Calu3 (cell line): ENCODE results near the gene NEMP2. TPM values are rescaled to one million over a fixed set of nuclear protein-coding genes. Genes with fewer than 3 reads are reported as not detected.

Experiments
- BruUV-seq: library from RNA; stranded (reverse); fragments of 400-500 nt; replicated peaks from 2 replicates; lab custom pipeline; 2021; lab: Mats Ljungman, UMichigan
- CTCF ChIA-PET: fragments of 300-600 bp; sonication (Branson Sonifier 250); formaldehyde crosslinking; loops from one replicate; lab custom pipeline; 2022; ENCODE audit warnings: antibody characterized with exemption; lab: Charles Lee
- DNase-seq: peaks from one replicate; pipeline ENCODE4 v3.0.0; 2022
- H3K27ac Mint-ChIP-seq: one replicate; pipeline ENCODE4 v1.8.0; 2022; ENCODE audit warnings: mixed read lengths; ENCODE audit not compliant: unreplicated experiment
- H3K27me3 Mint-ChIP-seq: one replicate; pipeline ENCODE4 v1.8.0; 2022; ENCODE audit warnings: mixed read lengths; ENCODE audit not compliant: unreplicated experiment
- H3K36me3 Mint-ChIP-seq: one replicate; pipeline ENCODE4 v1.8.0; 2022; ENCODE audit warnings: mild to moderate bottlenecking, moderate library complexity, mixed read lengths; ENCODE audit not compliant: insufficient read depth, unreplicated experiment
- H3K4me1 Mint-ChIP-seq: one replicate; pipeline ENCODE4 v1.8.0; 2022; ENCODE audit warnings: mild to moderate bottlenecking, low read depth, mixed read lengths; ENCODE audit not compliant: unreplicated experiment
- H3K4me3 Mint-ChIP-seq: one replicate; pipeline ENCODE4 v1.8.0; 2022; ENCODE audit warnings: mild to moderate bottlenecking, low read depth, moderate library complexity, mixed read lengths; ENCODE audit not compliant: unreplicated experiment
- H3K9me3 Mint-ChIP-seq: one replicate; pipeline ENCODE4 v1.8.0; 2022; ENCODE audit warnings: low read depth, mixed read lengths; ENCODE audit not compliant: unreplicated experiment
- intact Hi-C: fragments of 100-400 bp; cut with micrococcal nuclease; formaldehyde crosslinking; loops from one replicate; pipeline ENCODE4 v1.10.0; 2022; ENCODE audit not compliant: unreplicated experiment
- total RNA-seq: library from RNA; stranded (reverse); gene quantifications from 2 replicates; pipeline ENCODE4 v1.2.3, GENCODE V29; 2022
- TF ChIP-seq, protein P1 (sequence below): fragments of 200-600 bp; IDR thresholded peaks from one replicate; pipeline ENCODE4 v1.8.0; 2022; ENCODE audit warnings: antibody characterized with exemption; ENCODE audit not compliant: unreplicated experiment

Gene NEMP2
- total RNA-seq, 1 experiment from 2014 or later: 10.2 TPM

DNA sequence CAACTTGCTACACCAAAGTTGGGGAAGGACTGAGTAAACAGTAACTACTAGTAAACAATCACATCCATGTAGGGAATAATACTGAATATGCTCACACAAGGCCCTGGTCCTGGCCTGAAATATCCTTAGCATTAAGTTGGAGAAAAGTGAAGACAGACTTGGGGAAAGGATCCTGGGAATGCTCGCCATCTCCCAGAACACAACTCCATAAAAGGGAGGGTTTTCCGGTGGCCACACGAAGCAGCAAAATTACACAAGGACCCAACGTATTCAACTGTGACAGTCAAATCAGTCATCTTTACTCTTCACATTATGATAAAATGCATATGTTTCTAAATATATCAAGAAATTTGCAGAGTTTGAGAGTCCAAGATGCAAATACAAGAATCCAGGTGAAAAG is 7.3 kb downstream of the NEMP2 start:
- TF ChIP-seq, protein P1, sequence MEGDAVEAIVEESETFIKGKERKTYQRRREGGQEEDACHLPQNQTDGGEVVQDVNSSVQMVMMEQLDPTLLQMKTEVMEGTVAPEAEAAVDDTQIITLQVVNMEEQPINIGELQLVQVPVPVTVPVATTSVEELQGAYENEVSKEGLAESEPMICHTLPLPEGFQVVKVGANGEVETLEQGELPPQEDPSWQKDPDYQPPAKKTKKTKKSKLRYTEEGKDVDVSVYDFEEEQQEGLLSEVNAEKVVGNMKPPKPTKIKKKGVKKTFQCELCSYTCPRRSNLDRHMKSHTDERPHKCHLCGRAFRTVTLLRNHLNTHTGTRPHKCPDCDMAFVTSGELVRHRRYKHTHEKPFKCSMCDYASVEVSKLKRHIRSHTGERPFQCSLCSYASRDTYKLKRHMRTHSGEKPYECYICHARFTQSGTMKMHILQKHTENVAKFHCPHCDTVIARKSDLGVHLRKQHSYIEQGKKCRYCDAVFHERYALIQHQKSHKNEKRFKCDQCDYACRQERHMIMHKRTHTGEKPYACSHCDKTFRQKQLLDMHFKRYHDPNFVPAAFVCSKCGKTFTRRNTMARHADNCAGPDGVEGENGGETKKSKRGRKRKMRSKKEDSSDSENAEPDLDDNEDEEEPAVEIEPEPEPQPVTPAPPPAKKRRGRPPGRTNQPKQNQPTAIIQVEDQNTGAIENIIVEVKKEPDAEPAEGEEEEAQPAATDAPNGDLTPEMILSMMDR: no peak
- Mint-ChIP-seq H3K9me3 (no peaks in the 10 kb centered on the region), H3K4me1 (peaks cover 30% of the 10 kb centered on the region), H3K27ac (no peak overlapping the region), H3K27me3 (no peaks in the 10 kb centered on the region), H3K4me3 (no peak overlapping the region), H3K36me3 (no peaks in the 10 kb centered on the region)
- DNase-seq: no peak
- intact Hi-C loops: loop anchor here (10.0 kb wide), 1 partner anchor 278 kb away; no protein-coding TSS in a partner anchor
- BruUV-seq: no TSS peak
- CTCF ChIA-PET: no interaction called here

DNA sequence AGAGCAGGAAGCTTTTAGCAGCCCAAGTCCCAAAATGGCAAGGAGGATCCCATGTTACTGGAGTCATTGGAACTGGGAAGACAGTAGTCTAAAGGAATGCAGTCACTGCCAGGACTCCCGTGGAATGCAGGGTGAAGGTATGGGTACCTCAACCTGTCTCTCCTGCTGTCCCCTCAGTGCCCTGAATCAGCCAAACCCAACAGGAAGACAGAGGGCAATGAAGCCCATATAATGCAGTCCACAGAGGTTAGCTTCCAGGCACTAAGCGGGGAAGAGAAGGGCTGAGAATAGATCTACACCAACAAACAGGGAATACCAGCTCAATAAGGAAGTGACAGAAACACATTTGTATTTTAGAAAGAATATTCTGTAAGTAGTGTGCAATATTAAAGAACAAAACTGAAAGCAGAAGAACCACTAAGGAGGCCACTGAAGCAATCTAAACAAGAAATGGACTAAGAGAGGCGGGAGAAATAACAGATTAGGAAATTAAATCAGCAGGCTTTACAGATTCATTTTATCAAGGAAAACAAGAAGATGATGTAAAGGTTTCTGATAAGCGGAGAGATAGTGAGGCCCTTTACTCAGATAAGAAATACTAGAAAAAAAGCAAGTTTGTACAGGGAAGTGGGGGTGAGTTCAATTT is 8.3 kb downstream of the NEMP2 start:
- Mint-ChIP-seq H3K4me3 (no peak overlapping the region), H3K9me3 (no peaks in the 10 kb centered on the region), H3K36me3 (no peaks in the 10 kb centered on the region), H3K4me1 (peaks cover 30% of the 10 kb centered on the region), H3K27ac (no peak overlapping the region), H3K27me3 (no peaks in the 10 kb centered on the region)
- TF ChIP-seq, protein P1: no peak
- CTCF ChIA-PET: no interaction called here
- intact Hi-C loops: loop anchor here (10.0 kb wide), 1 partner anchor 279 kb away; no protein-coding TSS in a partner anchor
- no peak for DNase-seq
- BruUV-seq: no TSS peak

DNA sequence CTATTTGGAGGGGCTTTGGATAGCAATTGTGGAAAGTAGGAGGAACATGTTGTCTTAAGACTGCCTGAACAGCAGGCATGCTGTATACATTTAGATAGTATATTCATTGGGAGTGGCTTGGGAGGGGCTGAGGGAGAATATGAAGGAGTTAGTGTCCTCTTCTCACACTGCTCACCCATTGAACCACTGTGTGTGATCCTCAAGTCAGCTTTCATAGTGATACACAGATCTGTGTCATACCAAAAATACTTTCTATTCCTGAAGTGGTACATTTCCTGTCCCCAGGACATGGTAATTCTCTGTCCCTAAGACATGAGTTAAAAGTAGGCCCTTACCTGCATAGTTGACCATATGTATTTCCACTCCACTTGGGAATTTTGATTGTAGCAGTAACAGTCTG is 9.6 kb downstream of the NEMP2 start:
- no TSS peak for BruUV-seq
- CTCF ChIA-PET: no interaction called here

DNA sequence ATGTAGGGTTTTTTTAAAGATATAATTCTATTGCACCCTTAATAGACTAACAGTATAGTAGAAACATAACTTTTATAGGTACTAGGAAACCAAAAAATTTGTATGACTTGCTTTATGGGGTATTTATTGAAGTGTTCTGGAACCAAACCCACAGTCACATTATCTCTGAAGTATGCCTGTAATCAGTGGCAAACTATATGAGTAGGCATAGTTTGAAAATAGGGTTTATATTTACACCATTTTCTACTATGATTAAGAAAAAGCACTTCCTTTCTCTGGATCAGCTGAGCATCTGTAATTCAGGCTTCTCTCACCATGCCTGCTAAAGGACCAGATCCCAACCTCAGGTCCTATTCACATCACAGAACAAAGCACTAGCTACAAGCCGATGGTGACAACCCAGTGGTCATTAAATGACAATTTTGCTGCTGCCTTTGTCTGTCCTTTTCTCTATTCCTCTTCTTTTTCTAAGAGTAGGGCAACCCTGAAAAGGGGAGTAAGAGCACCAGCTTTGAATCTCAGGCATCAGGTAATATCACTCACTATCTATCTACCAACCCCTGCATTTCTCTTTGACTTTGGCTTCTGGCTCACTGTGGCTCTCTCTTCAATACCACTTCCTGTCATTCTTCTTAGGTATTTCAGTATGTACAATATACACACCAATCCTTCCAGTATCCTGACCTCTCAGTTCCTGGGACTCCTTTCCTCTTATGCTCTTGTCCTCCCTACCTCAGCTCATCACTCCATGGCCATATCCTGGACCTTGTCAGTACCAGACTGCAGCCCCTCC is 14.4 kb downstream of the NEMP2 start:
- TF ChIP-seq, protein P1: no peak
- Mint-ChIP-seq H3K27ac (no peak overlapping the region), H3K27me3 (no peaks in the 10 kb centered on the region), H3K4me3 (no peak overlapping the region), H3K9me3 (no peaks in the 10 kb centered on the region), H3K4me1 (no peaks in the 10 kb centered on the region), H3K36me3 (no peaks in the 10 kb centered on the region)
- intact Hi-C loops: loop anchor here (10.0 kb wide), 2 partner anchors 285 to 425 kb away; no protein-coding TSS in a partner anchor
- CTCF ChIA-PET: no interaction called here
- no peak for DNase-seq
- BruUV-seq: no TSS peak

More for the DNA sequence above, 9.6 kb downstream of the NEMP2 start:
- Mint-ChIP-seq H3K4me3 (no peak overlapping the region), H3K4me1 (peaks cover 20% of the 10 kb centered on the region), H3K9me3 (no peaks in the 10 kb centered on the region), H3K27me3 (no peaks in the 10 kb centered on the region), H3K36me3 (no peaks in the 10 kb centered on the region), H3K27ac (no peak overlapping the region)
- DNase-seq: no peak
- intact Hi-C loops: loop anchor here (10.0 kb wide), 1 partner anchor 280 kb away; no protein-coding TSS in a partner anchor
- TF ChIP-seq, protein P1: no peak
